SK-N-SH treated with all-trans-retinoic acid at 6 μM for 48 hours (cell line): ENCODE data around the gene MGMT.

Source experiments
- ARNTL ChIP-seq: fragments of 450-650 bp; formaldehyde crosslinking; IDR thresholded peaks from 2 replicates; pipeline ENCODE4 v1.5.0; 2020; ENCODE audit warnings: low read depth, mild to moderate bottlenecking, moderate library complexity, borderline replicate concordance
- CREB5 ChIP-seq: fragments of 250-450 bp; sonication (Bioruptor Pico); IDR thresholded peaks from 2 replicates; pipeline ENCODE4 v1.5.1; 2020; ENCODE audit warnings: low read depth, mild to moderate bottlenecking, moderate library complexity
- CSDC2 ChIP-seq: fragments of 250-450 bp; sonication (Bioruptor Pico); IDR thresholded peaks from 2 replicates; pipeline ENCODE4 v1.5.0; 2020; ENCODE audit warnings: mild to moderate bottlenecking, moderate library complexity
- ESRRG ChIP-seq: fragments of 250-450 bp; sonication (Bioruptor Pico); IDR thresholded peaks from 2 replicates; pipeline ENCODE4 v1.6.1; 2021; ENCODE audit warnings: mild to moderate bottlenecking
- ISL1 ChIP-seq: fragments of 250-450 bp; sonication (Bioruptor Pico); IDR thresholded peaks from 2 replicates; pipeline ENCODE4 v2.1.2; 2022; ENCODE audit warnings: mild to moderate bottlenecking, moderate library complexity
- OSR1 ChIP-seq: fragments of 250-450 bp; sonication (Bioruptor Pico); IDR thresholded peaks from 2 replicates; pipeline ENCODE4 v1.8.0; 2022; ENCODE audit warnings: moderate library complexity, mild to moderate bottlenecking, inconsistent platforms
- SNAI2 ChIP-seq: fragments of 250-450 bp; sonication (Bioruptor Pico); IDR thresholded peaks from 2 replicates; pipeline ENCODE4 v1.5.0; 2020; ENCODE audit warnings: mild to moderate bottlenecking, moderate library complexity
- TCF4 ChIP-seq: fragments of 250-450 bp; sonication (Bioruptor Pico); IDR thresholded peaks from 2 replicates; pipeline ENCODE4 v1.8.0; 2021; ENCODE audit warnings: mild to moderate bottlenecking, moderate library complexity, borderline replicate concordance
- TSHZ2 ChIP-seq: fragments of 250-450 bp; sonication (Bioruptor Pico); IDR thresholded peaks from 2 replicates; pipeline ENCODE4 v1.5.0; 2020; ENCODE audit warnings: mild to moderate bottlenecking, moderate library complexity
- ZFP3 ChIP-seq: fragments of 250-450 bp; sonication (Bioruptor Pico); IDR thresholded peaks from 2 replicates; pipeline ENCODE4 v1.5.0; 2020; ENCODE audit warnings: mild to moderate bottlenecking, moderate library complexity
- ZNF565 ChIP-seq: fragments of 450-650 bp; formaldehyde crosslinking; conservative IDR thresholded peaks from 2 replicates; pipeline ENCODE4 v1.5.0; 2020; ENCODE audit warnings: low read depth, mild to moderate bottlenecking, moderate library complexity
- ZNF70 ChIP-seq: fragments of 450-650 bp; formaldehyde crosslinking; IDR thresholded peaks from 2 replicates; pipeline ENCODE4 v1.5.0; 2020; ENCODE audit warnings: mild to moderate bottlenecking, moderate library complexity
- TF ChIP-seq, protein P1 (sequence below): fragments of 250-450 bp; sonication (Bioruptor Pico); IDR thresholded peaks from 2 replicates; pipeline ENCODE4 v1.8.0; 2020; ENCODE audit warnings: mild to moderate bottlenecking, moderate library complexity, borderline replicate concordance

DNA sequence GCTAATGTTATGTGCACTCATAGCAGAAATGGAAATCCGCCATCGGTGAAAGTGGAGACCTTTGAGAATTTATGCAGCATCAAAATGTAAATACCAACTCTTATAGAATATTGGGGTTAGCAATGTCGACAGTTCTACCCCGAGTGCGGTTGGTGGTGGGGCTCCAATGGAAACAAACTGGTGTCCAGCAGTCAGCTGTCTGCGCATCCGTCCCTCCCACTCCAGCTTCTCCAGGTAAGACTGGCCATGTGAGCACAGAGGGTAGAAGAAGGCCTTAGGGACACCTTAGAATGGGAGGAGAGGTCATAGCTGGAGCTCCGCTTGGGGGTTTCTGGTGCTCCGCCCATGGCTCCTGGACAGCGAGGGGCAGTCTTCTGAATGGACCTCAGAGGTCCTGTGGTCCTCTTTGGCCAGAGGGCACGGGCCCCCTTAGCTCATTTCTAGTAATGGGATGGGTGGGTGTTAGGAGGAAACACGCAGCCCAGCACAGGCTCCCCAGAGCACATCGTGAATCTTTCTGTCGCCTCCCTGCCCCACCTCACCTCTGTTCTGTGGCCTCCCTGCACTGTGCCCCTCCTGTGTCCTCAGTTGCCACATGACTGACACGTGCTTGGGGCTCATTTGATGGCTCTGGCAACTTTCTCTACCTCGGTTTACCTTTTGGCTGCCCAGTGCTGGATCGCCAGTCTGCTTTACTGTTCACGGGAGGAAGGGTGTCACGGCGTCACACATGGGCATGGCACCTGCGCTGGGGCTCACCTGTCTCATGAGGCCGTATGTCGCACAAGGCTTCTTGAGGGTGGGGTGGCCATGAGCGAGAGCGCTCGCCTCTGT, 50.0 kb downstream of the MGMT start:
- TF ChIP-seq ARNTL (CRISPR knock-in tag) (no peak), TSHZ2 (CRISPR knock-in tag) (no peak), SNAI2 (CRISPR knock-in tag) (no peak), TCF4 (CRISPR knock-in tag) (no peak), CSDC2 (no peak), ZNF70 (no peak), ZFP3 (CRISPR knock-in tag) (no peak), ZNF565 (CRISPR knock-in tag) (no peak), CREB5 (no peak), ESRRG (no peak), OSR1 (CRISPR knock-in tag) (no peak), ISL1 (CRISPR knock-in tag) (no peak)
- TF ChIP-seq, protein P1, sequence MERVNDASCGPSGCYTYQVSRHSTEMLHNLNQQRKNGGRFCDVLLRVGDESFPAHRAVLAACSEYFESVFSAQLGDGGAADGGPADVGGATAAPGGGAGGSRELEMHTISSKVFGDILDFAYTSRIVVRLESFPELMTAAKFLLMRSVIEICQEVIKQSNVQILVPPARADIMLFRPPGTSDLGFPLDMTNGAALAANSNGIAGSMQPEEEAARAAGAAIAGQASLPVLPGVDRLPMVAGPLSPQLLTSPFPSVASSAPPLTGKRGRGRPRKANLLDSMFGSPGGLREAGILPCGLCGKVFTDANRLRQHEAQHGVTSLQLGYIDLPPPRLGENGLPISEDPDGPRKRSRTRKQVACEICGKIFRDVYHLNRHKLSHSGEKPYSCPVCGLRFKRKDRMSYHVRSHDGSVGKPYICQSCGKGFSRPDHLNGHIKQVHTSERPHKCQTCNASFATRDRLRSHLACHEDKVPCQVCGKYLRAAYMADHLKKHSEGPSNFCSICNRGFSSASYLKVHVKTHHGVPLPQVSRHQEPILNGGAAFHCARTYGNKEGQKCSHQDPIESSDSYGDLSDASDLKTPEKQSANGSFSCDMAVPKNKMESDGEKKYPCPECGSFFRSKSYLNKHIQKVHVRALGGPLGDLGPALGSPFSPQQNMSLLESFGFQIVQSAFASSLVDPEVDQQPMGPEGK (CRISPR knock-in tag): no peak
